Upper lobe of right lung (tissue), 1 donor: Measurements from ENCODE around the gene OTULINL. TPM values are rescaled to one million over a fixed set of nuclear protein-coding genes. Genes with fewer than 3 reads are reported as not detected.
A peak's percentile ranks its signal among the peaks of the same experiment; 100 is the strongest.

Experiments
- ATAC-seq: fragments of 200-7000 bp; cut with Tn5 transposase; one replicate; pipeline ENCODE4 v1.9.1; 2020; ENCODE audit warnings: mild to moderate bottlenecking, moderate library complexity
- DNase-seq: peaks from one replicate; pipeline ENCODE4 v3.0.0-alpha.2; 2020
- H3K27ac ChIP-seq: fragments of 200-600 bp; one replicate; pipeline ENCODE4 v1.8.0; 2022
- H3K27me3 ChIP-seq: fragments of 200-600 bp; one replicate; pipeline ENCODE4 v1.8.0; 2022; ENCODE audit warnings: mild to moderate bottlenecking
- H3K36me3 ChIP-seq: fragments of 200-600 bp; one replicate; pipeline ENCODE4 v1.8.0; 2022
- H3K4me1 ChIP-seq: fragments of 200-600 bp; one replicate; pipeline ENCODE4 v1.8.0; 2022
- H3K4me3 ChIP-seq: fragments of 200-600 bp; one replicate; pipeline ENCODE4 v1.8.0; 2022; ENCODE audit warnings: mild to moderate bottlenecking
- H3K9me3 ChIP-seq: fragments of 200-600 bp; one replicate; pipeline ENCODE4 v1.8.0; 2022
- CTCF ChIP-seq: fragments of 200-600 bp; IDR thresholded peaks from one replicate; pipeline ENCODE4 v1.8.0; 2022; ENCODE audit warnings: antibody characterized with exemption
- intact Hi-C: fragments of 100-400 bp; cut with DNase I; formaldehyde crosslinking; loops from one replicate; pipeline ENCODE4 v1.11.0; 2022
- total RNA-seq: library from RNA; stranded (reverse); fragmentation: NEBNext Ultra II Directional; extraction: Animal tissue kit (Norgen Biotek cat#: 25700); gene quantifications from one replicate; pipeline ENCODE4 v1.2.1, GENCODE V29; 2021
- donor health status: DM: no; HTN: yes; CAD: no; lungs with severe emphysema.

OTULINL gene
- total RNA-seq, 1 donor from 2014 or later: 104 TPM

GRCh38 chr5:14588758-14589543 lies 7.4 kb downstream of the OTULINL start:
- DNase-seq: peak; percentile 74
- no peaks in the 10 kb centered on the region for H3K27me3 ChIP-seq
- H3K27ac ChIP-seq: peak overlapping the region; percentile 79
- no peak overlapping the region for H3K4me3 ChIP-seq
- H3K4me1 ChIP-seq: peaks cover 27% of the 10 kb centered on the region
- no peak for TF ChIP-seq CTCF
- H3K9me3 ChIP-seq: no peaks in the 10 kb centered on the region
- H3K36me3 ChIP-seq: no peaks in the 10 kb centered on the region
- intact Hi-C loops: no loop called here
- peak; percentile 86 for ATAC-seq

GRCh38 chr5:14590949-14591348 lies 9.4 kb downstream of the OTULINL start:
- ATAC-seq: no peak
- Histone ChIP-seq H3K27me3 (no peaks in the 10 kb centered on the region), H3K36me3 (no peaks in the 10 kb centered on the region), H3K9me3 (no peaks in the 10 kb centered on the region), H3K27ac (peak overlapping the region; percentile 37), H3K4me1 (peaks cover 35% of the 10 kb centered on the region), H3K4me3 (no peak overlapping the region)
- no peak for TF ChIP-seq CTCF
- DNase-seq: no peak
- intact Hi-C loops: no loop called here

- DNase-seq (no peak), ATAC-seq (no peak)
- peak overlapping the region; percentile 37 for H3K27ac ChIP-seq
- intact Hi-C loops: no loop called here
- TF ChIP-seq CTCF: no peak
- peaks cover 35% of the 10 kb centered on the region for H3K4me1 ChIP-seq
- no peak overlapping the region for H3K4me3 ChIP-seq
- no peaks in the 10 kb centered on the region for H3K36me3 ChIP-seq
- H3K9me3 ChIP-seq: no peaks in the 10 kb centered on the region
- no peaks in the 10 kb centered on the region for H3K27me3 ChIP-seq
Observed at GRCh38 chr5:14591548-14591947, 10.0 kb downstream of the OTULINL start.

- ATAC-seq (no peak), DNase-seq (no peak)
- peak overlapping the region; percentile 9 for H3K27ac ChIP-seq
- H3K4me3 ChIP-seq: no peak overlapping the region
- intact Hi-C loops: no loop called here
- no peaks in the 10 kb centered on the region for H3K27me3 ChIP-seq
- H3K4me1 ChIP-seq: peaks cover 29% of the 10 kb centered on the region
- no peak for TF ChIP-seq CTCF
- no peaks in the 10 kb centered on the region for H3K9me3 ChIP-seq
- H3K36me3 ChIP-seq: no peaks in the 10 kb centered on the region
Observed at GRCh38 chr5:14593326-14594021, 11.9 kb downstream of the OTULINL start.

- Histone ChIP-seq H3K27ac (peak overlapping the region; percentile 61), H3K27me3 (no peaks in the 10 kb centered on the region), H3K4me3 (no peak overlapping the region), H3K36me3 (no peaks in the 10 kb centered on the region), H3K9me3 (no peaks in the 10 kb centered on the region), H3K4me1 (peaks cover 29% of the 10 kb centered on the region)
- intact Hi-C loops: no loop called here
- ATAC-seq (peak; percentile 36), DNase-seq (no peak)
- TF ChIP-seq CTCF: no peak
Observed at GRCh38 chr5:14594378-14595074, 12.9 kb downstream of the OTULINL start.
